Measurements from ENCODE around the gene DPP7.
A peak's percentile ranks its signal among the peaks of the same experiment; 100 is the strongest.

The DPP7 gene

DNA sequence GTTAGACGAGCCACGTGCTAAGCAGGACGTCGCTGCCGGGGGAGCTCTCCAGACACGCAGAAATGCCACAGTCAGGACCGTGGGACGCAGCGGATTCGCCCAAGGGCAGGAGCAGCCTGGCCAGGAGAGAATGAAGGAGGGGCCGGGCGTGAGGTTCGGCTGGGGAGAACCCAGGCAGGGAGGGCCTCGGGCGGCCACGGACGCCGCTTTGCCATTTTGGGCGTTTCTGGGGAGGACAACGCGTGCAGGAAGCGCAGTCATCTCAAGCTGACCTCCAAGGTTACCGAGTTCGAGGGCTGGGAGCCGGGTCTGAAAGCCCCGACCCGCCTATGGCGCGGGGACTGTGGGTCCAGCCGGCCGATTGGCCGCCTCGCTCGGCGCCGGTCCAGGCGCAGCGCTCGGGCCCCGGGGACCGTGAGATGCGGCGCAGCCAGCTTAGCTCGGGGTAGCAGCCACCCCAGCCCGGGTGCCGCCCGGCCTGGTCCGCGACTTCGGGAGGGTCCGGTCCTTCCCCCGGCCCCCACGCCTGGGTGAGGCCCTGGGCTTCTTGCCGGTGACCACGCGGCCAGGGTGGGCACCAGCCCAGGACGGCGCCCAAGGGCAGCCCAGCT, 28.5 kb downstream of the DPP7 start:
- no peak for DNase-seq

DNA sequence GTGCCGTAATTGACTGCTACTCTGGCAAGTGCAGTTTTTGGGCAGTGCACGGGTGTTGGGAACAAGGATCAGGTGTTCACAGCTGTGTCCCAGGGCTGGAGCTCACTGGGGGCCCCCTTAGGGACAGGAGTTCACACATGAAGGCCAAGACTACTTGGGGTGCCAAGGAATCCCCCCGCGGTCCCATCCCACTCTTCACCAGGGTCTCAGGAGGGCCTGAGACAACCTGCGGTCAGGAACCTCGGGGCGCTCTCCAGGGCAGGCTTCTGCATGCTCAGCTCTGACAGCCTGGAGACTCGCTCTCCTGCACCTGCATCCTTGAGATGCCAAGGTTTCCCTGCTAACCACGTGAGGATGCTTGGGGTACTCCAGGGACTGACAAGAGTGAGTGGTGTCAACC, 30.0 kb downstream of the DPP7 start:
- no peak for DNase-seq

DNA sequence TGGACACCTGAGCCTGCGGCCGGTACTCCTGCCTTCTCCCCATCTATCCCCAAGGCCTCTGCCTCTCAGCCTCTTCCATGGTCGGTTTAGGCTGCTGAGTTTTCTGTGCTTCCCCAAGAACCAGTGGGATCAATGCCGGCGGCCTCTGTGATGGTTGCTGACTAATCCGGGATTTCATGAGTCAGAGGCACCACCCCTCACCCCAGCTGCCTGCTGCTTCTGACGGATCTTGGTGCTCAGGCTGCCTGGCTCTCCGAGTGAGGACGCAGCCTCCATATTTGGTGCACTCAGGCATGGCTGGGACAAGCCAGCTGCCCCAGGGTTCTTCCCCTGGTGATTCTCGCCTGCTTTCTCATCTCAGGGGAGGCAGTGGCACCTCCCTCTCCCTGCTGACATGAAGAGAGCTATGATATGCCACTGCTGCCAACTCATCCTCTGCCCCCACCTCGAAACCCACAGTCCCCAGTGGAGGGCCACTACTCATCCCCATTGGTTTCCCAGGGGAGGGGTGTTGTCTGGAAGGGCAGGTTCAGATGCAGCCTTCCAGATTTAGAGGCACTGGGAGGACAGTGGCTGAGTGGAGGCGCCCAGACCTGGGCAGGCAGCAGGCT, 31.0 kb downstream of the DPP7 start:
- no peak for DNase-seq

DNA sequence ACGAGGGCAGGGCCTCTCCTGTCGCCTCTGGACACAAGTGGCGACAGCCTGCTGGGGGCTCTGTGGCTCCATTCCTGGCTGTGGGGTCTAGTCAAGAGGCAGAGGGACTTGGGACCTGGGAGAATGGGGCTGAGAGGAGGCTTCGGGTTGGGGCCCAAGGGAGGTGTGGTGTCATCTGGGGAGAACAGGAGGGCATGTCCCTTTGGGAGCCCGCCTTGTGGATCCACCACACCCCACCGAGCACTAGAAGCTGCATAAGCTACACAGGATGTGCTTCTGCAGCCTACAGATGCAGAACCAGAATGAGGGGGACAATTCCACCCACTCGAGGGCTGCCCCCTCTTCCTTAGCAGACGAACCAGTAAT, 31.6 kb downstream of the DPP7 start:
- DNase-seq = no peak

DNA sequence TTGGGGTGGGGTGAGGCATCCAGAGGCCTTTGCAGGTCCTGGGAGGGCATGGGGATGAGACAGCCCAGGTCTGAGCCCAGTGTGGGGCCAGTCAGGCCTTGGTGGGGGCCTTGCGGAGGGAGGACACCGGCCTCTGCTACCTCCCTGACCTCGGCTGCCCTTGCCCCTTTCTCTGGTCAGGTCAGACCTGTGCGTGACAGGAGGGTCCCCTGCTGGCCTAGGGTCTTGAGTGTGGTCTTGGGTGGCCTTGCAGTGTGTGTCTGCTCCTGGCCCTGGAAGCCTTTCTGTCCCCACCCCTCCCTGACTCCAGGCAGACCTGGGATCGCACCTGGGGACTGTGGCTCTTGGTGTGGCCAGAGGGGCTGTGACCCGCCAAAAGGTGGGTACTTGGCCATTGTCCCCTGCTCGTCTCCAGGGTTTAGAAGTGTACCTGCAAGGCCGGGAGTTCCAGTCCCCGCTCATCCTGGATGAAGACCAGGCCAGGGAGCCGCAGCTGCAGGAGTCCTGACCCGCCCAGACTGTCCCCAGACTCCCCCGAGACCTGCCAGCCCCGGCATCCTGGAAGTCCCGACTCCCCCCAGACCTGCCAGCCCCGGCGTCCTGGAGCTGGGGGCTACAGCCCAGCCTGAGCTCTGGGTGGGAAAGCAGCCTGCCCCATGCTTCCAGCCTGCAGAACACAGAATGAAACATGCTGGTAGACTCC, 32.2 kb downstream of the DPP7 start:
- no peak for DNase-seq

DNA sequence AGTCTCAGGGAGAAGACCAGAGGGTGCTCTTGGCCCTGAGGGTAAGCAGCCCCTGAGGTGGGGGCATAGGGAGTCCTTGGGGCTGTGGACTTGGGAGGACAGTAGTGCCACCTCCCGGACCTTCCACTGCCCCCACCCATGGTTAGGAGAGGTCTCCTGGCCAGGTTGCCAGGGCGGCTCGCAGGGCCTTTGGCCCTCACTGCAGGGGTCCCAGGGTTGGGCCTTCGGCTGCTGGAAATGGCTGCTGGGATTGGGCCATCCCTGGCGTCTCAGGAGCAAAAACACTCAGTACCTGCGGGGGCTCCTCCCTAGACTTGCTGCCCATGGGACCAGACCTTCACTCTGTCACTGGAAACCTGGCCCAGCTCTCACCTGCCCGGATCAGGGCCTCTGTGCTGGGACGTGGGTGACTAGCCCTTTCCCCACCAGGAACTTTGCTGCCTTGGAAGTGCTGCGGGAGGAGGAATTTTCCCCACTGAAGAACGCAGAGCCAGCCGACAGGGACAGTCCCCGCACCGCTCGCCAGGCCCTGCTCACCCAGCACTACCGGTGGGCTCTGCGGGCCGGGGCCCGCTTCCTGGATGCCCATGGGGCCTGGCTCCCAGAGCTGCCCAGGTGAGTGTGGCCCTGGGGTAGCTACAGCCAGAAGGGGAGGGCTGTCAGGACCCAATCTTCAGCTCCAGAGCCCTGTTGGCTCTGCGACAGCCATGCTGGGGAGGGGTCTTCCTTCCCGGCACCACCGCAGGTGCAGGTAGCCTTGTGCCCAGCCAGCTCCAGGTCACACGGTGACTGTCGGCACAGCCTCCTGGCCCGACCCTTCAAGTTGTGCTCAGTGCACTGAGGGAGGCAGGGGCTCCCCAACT, 34.0 kb downstream of the DPP7 start:
- no peak for DNase-seq

DNA sequence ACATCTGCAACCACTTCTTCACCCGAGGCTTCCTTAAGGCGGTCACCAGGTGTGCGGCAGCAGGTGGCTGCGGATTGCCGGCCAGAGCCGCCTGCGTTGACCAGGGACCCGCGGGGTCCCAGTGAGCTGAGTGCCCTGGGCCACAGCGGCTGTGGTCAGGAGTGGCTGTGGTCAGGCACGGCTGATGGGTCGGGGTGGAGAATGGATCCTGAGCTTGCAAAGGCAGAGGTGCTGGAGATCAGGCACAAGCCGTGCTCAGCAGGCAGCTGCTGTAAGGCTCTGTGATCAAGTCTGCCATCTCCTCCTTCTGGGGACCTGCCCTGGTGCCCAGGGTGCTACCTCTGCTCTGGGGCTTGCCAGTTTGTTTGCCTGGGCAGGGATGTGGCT, 35.1 kb downstream of the DPP7 start:
- no peak for DNase-seq

DNA sequence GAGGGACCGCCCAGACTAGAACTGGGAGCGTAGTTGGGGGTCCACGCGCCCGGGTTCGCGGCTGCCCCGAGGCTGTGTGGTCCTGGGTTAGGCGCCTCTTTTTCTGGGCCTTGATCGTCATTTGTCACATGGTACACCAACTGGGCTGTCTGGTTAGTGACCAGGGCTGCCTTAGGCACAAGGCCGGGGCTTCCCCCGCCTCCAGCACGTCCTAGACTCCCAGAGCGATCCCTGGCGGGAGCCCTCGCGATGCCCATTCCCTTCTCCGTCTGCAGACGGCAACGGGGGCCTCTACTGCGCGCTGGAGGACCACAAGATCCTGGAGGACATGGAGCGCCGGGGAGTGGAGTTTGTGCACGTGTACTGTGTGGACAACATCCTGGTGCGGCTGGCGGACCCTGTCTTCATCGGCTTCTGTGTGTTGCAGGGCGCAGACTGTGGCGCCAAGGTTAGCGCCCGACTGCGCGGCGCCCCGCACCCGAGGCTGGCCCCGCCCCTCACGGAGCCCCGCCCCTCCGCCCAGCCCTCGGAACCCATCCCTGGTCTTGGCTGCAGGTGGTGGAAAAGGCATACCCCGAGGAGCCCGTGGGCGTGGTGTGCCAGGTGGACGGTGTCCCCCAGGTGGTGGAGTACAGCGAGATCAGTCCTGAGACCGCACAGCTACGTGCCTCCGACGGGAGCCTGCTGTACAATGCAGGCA, 35.7 kb downstream of the DPP7 start:
- no peak for DNase-seq

DNA sequence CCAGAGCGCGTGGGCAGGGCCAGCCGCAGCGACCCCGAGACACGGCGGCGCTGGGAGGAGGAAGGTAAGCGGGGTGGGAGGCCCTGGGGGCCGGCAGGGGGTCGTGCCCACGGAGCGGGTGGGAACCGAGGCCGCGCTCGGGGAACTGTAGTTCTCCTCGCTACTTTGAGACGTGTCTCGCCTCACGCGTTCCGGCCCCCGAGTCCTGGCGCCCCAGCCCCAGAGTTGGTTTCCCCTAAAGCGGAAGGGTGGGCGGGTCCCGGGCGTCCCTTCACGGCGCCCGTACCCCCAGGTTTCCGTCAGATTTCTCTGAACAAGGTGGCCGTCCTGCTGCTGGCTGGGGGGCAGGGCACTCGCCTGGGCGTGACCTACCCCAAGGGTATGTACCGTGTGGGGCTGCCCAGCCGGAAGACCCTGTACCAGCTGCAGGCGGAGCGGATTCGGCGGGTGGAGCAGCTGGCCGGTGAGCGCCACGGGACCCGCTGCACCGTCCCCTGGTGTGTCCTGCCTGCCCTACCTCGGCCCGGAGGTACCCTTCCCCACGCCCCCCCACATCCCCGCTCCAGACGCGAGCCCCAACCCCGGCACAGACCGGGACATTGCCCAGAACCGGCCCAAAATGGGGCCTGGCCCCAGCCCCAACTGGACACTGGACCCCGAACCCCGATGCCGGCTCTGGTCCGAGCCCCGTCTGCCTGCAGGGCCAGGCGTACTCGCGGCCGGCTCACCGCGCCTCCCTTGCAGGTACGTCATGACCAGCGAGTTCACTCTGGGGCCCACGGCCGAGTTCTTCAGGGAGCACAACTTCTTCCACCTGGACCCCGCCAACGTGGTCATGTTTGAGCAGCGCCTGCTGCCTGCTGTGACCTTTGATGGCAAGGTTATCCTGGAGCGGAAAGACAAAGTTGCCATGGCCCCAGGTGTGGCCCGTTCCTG, 36.5 kb downstream of the DPP7 start:
- peak; percentile 50 for DNase-seq

DNA sequence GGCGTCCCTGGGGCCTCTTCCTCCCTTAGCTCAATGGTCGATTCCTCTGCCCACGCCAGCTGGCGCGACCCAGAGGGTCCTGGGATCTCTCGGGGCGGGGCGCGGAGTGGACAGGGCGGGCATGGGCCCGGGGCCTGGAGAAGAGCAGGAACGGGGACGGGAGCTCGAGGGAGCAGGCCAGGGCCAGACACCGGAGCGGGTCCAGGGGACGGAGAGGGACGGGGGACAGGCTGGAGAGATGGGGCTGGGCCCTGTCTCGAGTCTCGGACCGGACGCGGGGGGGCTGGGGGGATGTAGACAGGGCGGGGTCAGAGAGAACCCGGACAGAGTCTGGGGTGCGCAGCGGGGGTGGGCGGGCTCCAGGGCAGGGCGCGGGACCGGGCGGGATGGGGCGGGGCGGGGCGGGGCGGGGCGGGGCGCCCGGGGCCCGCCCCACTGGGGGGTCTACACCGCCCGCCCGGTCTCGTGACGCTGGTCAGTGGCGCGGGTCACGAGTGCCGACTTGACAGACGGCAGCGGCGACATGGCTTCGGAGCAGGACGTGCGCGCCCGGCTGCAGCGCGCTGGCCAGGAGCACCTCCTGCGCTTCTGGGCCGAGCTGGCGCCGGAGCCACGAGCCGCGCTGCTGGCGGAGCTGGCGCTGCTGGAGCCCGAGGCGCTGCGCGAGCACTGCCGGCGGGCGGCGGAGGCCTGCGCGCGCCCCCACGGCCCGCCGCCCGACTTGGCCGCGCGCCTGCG, 37.4 kb downstream of the DPP7 start, which contains the start of gene UAP1L1:
UAP1L1 (plus strand) TSS at position 508 of the 738 bp plus-strand sequence; CDS start at position 524, 16 bp downstream.
- DNase-seq = peak; percentile 42

DNA sequence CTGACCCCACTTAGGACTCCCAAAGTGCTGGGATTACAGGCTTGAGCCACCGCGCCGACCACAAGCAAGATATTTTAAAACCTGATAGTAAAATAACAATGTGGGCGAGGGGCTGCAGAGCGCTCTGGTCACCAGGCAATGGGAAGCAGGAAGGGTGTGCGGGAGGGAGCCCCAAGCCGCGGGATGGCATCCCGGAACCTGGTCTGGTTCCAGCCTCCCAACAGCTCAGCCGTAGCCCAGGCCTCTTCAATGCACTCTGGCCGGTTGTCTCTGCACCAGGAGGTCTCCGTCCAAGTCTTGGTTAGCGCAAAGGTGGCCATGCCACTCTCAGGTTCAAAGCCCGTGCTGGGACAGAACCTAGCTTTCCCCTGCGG, 37.9 kb downstream of the DPP7 start:
- DNase-seq = no peak

DNA sequence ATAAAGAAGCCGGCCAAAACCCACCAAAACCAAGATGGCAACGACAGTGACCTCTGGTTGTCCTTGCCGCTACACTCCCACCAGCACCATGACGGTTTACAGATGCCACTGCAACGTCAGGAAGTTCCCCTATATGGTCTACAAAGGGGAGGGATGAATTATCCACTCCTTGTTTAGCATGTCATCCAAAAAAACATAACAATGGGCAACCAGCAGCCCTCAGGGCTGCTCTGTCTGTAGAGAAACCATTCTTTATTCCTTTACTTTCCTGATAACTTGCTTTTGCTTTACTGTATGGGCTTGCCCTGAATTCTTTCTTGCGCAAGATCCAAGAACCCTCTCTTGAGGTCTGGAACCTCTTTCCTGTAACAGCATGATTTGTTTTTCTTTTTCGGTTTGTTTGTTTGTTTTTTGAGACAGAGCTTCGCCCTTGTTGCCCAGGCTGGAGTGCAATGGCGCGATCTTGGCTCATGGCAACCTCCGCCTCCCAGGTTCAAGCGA, 39.2 kb downstream of the DPP7 start:
- DNase-seq = no peak

DNA sequence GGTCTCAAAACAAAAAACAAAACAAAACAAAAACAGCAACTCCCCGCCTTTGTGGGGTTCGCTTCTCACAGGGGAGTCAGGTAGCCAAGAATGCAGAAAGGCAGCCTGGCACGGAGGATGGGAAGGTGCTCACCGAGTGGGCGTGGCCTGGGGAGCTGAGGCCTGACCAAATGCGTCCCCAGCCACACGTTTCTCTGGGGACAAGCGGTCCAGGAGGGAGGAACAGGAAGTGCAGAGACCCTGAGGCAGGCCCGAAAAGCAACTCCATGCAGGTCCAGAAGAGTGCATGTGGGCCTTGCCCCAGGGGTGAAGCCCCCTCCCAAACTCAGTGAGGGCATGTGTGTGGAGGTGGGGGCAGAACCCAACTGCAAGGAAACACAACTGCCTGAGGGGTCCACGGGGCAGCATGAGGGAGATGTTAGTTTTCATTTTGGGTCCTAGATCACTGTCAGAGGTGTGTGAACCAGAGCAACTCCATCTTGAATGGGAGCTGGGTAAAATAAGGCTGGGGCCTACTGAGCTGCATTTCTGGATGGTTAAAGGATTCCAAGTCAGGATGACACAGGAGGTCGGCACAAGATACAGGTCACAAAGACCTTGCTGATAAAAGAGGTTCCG, 39.8 kb downstream of the DPP7 start:
- no peak for DNase-seq

DNA sequence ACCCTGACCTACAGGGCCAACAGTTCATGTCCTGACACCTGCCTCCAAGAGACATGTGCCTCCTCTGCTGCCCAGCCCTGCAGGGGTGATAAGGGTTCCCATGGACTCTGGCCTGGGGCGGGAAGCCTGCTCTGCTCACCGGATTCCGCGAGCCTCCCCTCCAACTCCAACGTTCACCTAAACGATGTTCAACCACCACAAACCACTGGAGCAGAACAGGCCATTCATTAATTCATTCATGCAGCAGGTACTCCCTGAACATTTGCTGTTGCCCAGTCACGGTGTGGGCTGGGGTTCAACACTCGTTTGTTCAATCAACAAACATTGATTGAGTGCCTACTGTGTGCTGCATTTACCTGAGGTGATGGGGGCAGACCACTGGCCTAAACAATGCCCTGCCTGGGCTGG, 40.5 kb downstream of the DPP7 start:
- no peak for DNase-seq

DNA sequence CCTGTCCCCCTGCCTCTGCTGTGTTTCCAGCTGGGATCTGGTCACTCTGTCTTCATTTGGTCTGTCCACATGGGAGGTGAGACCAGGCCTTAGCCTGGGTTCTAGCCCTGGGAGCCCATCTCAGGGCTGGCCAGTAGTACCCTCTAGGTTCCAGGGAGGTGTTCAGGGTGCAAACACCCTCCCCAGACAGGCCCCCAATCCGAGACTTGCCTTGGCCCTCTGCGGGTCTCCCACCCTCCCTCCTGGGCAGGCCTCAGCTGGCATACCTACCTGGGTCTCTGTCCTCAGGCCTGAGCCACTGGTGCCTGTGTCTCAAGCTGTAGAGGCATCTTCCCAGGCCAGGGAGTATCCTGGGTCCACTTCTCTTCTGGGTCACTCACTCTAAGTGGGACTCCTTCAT, 43.3 kb downstream of the DPP7 start:
- no peak for DNase-seq

DNA sequence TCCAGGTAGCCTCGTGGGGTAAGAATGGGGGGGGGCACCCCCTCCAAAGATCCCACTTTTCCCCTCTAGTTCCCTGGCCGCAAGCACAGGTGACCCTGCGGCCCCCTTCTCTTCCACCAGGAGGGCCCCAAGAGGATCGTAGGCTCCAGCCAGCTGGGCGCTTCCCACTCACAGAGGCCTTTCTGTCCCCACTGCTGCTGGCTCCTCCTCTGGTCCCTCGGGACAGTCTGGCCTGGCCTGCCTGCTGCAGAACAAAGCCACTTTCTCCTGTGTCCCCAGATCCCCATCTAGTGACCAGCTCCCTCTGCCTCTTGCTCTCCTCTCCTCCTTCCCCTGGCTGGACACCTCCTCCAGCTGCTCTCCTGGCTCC, 43.6 kb downstream of the DPP7 start:
- DNase-seq = no peak

DNA sequence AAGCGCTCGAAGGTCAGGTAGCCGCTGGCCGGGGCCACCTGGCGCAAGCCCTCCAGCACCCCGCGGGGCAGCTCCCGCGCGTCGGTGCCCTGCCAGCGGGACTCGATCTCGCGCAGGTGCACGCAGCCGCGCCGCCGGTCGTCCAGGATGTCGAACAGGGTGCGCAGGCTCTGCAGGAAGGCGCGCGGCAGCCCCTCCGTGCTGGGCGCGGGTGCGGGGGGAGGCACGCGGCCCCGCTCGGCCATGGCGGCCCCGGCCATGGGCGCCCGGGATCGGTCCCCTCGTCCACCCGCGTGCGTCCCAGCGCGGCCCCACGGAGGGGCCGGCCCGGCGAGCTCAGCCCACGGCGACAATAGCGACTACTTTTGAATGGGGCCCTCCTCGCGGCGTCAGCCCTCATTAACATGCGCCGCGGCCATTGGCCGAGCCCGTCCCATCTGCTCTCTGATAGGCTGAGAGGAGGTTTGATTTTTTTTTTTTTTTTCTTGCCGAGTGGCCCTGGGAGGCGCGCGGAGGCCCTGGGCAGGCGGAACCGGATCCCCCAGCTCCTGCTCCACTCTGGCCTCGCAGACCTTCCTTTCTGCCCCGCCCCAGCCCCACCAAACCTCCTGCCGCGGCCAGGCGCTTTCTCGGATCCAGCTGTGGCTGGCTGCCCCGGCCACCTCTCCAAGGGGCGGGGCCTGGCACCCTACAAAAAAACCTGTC, 44.2 kb downstream of the DPP7 start, which contains the start of gene SAPCD2:
SAPCD2 (minus strand) TSS at position 357 of the 705 bp plus-strand sequence; CDS start at position 260, 97 bp downstream.
- DNase-seq = peak; percentile 78

DNA sequence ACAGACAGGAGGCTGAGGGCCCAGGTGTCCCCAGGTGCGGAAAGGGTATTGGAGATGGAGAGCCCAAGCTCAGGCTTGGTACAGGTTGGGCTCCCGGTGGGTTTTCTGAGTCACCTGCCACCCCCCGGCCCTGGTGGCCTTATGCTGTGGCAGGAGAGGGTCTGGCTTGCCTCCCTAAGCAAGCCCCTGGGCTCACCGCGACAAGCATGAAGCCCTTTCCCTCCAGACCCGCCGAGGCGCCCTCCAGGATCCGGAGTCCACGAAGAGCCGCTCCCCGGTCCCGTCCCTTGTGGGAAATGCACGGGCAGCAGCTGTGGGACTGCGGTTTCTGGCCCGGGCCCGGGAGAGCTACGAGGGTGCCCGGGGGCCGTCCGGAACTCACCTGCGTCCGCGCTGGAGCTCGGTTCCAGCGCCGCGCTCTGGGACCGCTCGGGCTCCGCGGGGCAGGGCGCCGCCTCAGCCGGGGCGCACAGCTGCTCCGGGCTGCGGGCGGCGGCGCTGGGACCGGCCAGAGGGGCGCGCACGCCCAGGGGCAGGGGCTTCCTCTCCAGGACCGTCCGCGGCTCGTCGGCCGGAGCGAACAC, 44.9 kb downstream of the DPP7 start:
- DNase-seq = no peak
